Uterus (tissue), 2 donors: ENCODE measurements around the gene GALNT2.

Experiments
- POLR2A ChIP-seq, 2 donors: fragments of 450-650 bp; IDR thresholded peaks; one replicate each; pipeline ENCODE4 v1.6.1; 2016; ENCODE audit warnings: antibody characterized with exemption in 2 of 2, mild to moderate bottlenecking in 1 of 2, moderate library complexity in 1 of 2
- TF ChIP-seq, protein P1 (sequence below), 4 experiments: fragments of 200-600 bp in 2 of 4; fragments of 450-650 bp in 2 of 4; sonication (generic) in 2 of 4; IDR thresholded peaks; one replicate each; pipeline ENCODE4 v1.5.1; 2016 to 2019; ENCODE audit warnings: antibody characterized with exemption in 4 of 4, mild to moderate bottlenecking in 2 of 4, moderate library complexity in 1 of 4

DNA sequence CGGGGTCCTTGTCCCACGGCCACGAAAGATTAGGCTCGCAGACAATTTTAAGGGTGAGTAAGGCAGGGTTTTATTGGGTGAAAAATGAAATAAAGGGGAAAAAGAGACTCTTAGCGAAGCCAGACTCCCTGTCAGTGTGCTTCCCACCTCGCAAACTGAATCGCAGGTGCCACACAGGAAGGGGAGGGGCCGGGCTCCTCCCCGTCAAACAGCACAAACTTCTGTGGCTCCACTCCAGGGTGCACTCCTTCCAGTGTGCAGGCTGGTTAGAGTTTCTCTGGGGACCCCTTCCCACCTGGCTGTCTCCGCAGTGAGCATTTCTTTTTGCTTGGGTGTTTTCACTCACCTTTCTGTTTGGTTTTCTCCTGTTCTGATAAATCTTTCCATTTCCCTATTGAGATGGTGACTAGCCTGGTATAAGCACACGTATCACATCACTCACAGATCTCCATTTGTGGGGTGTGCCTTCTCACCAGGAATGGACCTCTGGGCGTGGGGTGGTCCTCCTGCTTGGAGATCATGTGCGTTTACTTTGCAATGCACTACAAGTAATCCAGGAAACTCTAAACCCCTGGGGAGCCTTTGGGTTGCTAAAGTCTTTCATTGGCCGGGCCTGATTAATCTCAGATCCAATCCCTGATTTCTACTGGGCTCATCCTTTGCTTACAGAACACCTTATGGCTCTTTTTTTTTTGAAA is 37.6 kb upstream of the GALNT2 start:
- TF ChIP-seq, protein P1, sequence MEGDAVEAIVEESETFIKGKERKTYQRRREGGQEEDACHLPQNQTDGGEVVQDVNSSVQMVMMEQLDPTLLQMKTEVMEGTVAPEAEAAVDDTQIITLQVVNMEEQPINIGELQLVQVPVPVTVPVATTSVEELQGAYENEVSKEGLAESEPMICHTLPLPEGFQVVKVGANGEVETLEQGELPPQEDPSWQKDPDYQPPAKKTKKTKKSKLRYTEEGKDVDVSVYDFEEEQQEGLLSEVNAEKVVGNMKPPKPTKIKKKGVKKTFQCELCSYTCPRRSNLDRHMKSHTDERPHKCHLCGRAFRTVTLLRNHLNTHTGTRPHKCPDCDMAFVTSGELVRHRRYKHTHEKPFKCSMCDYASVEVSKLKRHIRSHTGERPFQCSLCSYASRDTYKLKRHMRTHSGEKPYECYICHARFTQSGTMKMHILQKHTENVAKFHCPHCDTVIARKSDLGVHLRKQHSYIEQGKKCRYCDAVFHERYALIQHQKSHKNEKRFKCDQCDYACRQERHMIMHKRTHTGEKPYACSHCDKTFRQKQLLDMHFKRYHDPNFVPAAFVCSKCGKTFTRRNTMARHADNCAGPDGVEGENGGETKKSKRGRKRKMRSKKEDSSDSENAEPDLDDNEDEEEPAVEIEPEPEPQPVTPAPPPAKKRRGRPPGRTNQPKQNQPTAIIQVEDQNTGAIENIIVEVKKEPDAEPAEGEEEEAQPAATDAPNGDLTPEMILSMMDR (IDR thresholded peaks at IDR 0.05) = no peak
- TF ChIP-seq POLR2A (IDR thresholded peaks at IDR 0.05) = no peak
